ENCODE results near the gene RNF148. TPM values are rescaled to one million over a fixed set of nuclear protein-coding genes. Genes with fewer than 3 reads are reported as not detected.

Gene RNF148
- not detected for polyA plus RNA-seq (ENCODE audit: insufficient read length)

- no peak for DNase-seq (ENCODE audit: low read depth)
These were observed at the start of gene RNF148 for GRCh38 chr7:122702872-122703510. TSS of gene RNF148 (minus strand) at chr7:122702922. CDS start at chr7:122702750, 172 bp downstream.

GRCh38 chr7:122750389-122750788 lies 47.7 kb upstream of the RNF148 start:
- DNase-seq (ENCODE audit: low read depth) = no peak

- DNase-seq (ENCODE audit: low read depth) = no peak
These were observed 45.5 kb upstream of the RNF148 start for GRCh38 chr7:122748195-122748594.

- no peak for DNase-seq (ENCODE audit: low read depth)
These were observed 44.2 kb upstream of the RNF148 start for GRCh38 chr7:122746948-122747347.

- no peak for DNase-seq (ENCODE audit: low read depth)
These were observed 40.5 kb upstream of the RNF148 start for GRCh38 chr7:122743211-122743610.

- DNase-seq (ENCODE audit: low read depth) = no peak
These were observed 36.2 kb upstream of the RNF148 start for GRCh38 chr7:122738947-122739346.

GRCh38 chr7:122736183-122736582 lies 33.5 kb upstream of the RNF148 start:
- DNase-seq (ENCODE audit: low read depth) = no peak

- DNase-seq (ENCODE audit: low read depth) = no peak
These were observed 25.0 kb upstream of the RNF148 start for GRCh38 chr7:122727759-122728158.

GRCh38 chr7:122727354-122727753 lies 24.6 kb upstream of the RNF148 start:
- no peak for DNase-seq (ENCODE audit: low read depth)

GRCh38 chr7:122726881-122727280 lies 24.2 kb upstream of the RNF148 start:
- DNase-seq (ENCODE audit: low read depth) = no peak

- DNase-seq (ENCODE audit: low read depth) = no peak
These were observed 21.6 kb upstream of the RNF148 start for GRCh38 chr7:122724366-122724765.

- DNase-seq (ENCODE audit: low read depth) = no peak
These were observed 16.4 kb upstream of the RNF148 start for GRCh38 chr7:122719010-122719578.

- no peak for DNase-seq (ENCODE audit: low read depth)
These were observed 14.8 kb upstream of the RNF148 start for GRCh38 chr7:122717356-122718089.

- DNase-seq (ENCODE audit: low read depth) = no peak
These were observed 12.5 kb upstream of the RNF148 start for GRCh38 chr7:122715183-122715582.

GRCh38 chr7:122710916-122711315 lies 8.2 kb upstream of the RNF148 start:
- DNase-seq (ENCODE audit: low read depth) = no peak

GRCh38 chr7:122709930-122710646 lies 7.4 kb upstream of the RNF148 start:
- DNase-seq (ENCODE audit: low read depth) = no peak

GRCh38 chr7:122706836-122707235 lies 4.1 kb upstream of the RNF148 start:
- DNase-seq (ENCODE audit: low read depth) = no peak

GRCh38 chr7:122699017-122699416 lies 3.7 kb downstream of the RNF148 start, which contains the start of gene RNF133:
TSS of gene RNF133 (minus strand) at chr7:122699117. CDS start at chr7:122698918, 199 bp downstream.
- no peak for DNase-seq (ENCODE audit: low read depth)

GRCh38 chr7:122695816-122696215 lies 6.9 kb downstream of the RNF148 start:
- DNase-seq (ENCODE audit: low read depth) = no peak

GRCh38 chr7:122694697-122695096 lies 8.0 kb downstream of the RNF148 start:
- no peak for DNase-seq (ENCODE audit: low read depth)

- no peak for DNase-seq (ENCODE audit: low read depth)
These were observed 9.9 kb downstream of the RNF148 start for GRCh38 chr7:122692769-122693309.
